Right lobe of liver (tissue), 6 donors: ENCODE data around the gene METRNL. TPM values are rescaled to one million over a fixed set of nuclear protein-coding genes. Genes with fewer than 3 reads are reported as not detected.
A peak's percentile ranks its signal among the peaks of the same experiment; 100 is the strongest.

Experiments
- ATAC-seq, 4 donors: fragments of 200-7000 bp; cut with Tn5 transposase; one replicate each; pipeline ENCODE4 v1.9.1; 2020; ENCODE audit warnings: mild to moderate bottlenecking in 4 of 4, moderate library complexity in 4 of 4
- DNase-seq, 3 donors: peaks; one replicate each; pipeline ENCODE4 v3.0.0-alpha.2; 2020
- H3K27ac ChIP-seq, 3 donors: fragments of 200-600 bp; one replicate each; pipeline ENCODE4 v1.8.0; 2022
- H3K27me3 ChIP-seq, 2 donors: fragments of 200-600 bp; one replicate each; pipeline ENCODE4 v1.8.0; 2022
- H3K36me3 ChIP-seq, 4 donors: fragments of 200-600 bp; sonication (generic) in 1 of 4; one replicate each; pipeline versions ENCODE4 v1.5.1 to v1.8.0; 2017 to 2022; ENCODE audit warnings: control low read depth in 1 of 4
- H3K4me1 ChIP-seq, 4 donors: fragments of 200-600 bp; sonication (generic) in 1 of 4; one replicate each; pipeline versions ENCODE4 v1.5.1 to v1.8.0; 2017 to 2022; ENCODE audit warnings: control low read depth in 1 of 4
- H3K4me3 ChIP-seq, 3 donors: fragments of 200-600 bp; one replicate each; pipeline ENCODE4 v1.8.0; 2022
- H3K9me3 ChIP-seq, 4 donors: fragments of 200-600 bp; sonication (generic) in 1 of 4; one replicate each; pipeline versions ENCODE4 v1.5.1 to v1.8.0; 2017 to 2022; ENCODE audit warnings: control low read depth in 1 of 4
- POLR2A ChIP-seq: fragments of 450-650 bp; IDR thresholded peaks from one replicate; pipeline ENCODE4 v1.6.1; 2017; ENCODE audit warnings: antibody characterized with exemption, mild to moderate bottlenecking
- WGBS: methylation state at CpG from one replicate; pipeline ENCODE4 v1.1.6; 2018; ENCODE audit warnings: low coverage, low lambda C conversion rate; ENCODE audit not compliant: insufficient coverage; ENCODE audit errors: missing lambda C conversion rate; 5-methylcytosine and 5-hydroxymethylcytosine counted together
- intact Hi-C, 2 donors: fragments of 100-400 bp; cut with DNase I; formaldehyde crosslinking; loops; one replicate each; pipeline versions ENCODE4 v1.11.2 to v1.14.1; 2022
- total RNA-seq, 6 experiments: library from RNA; depleted of rRNA in 2 of 6; stranded (reverse); fragments of >200 nt in 2 of 6; fragmentation: NEBNext Ultra II Directional in 3 of 6; extraction: Animal tissue kit (Norgen Biotek cat#: 25700) in 3 of 6; gene quantifications; one replicate each; pipeline versions ENCODE4 v1.1.0 to v1.2.4, GENCODE V29; 2016 to 2023
- TF ChIP-seq, protein P1 (sequence below), 4 donors: fragments of 200-600 bp in 3 of 4; fragments of 450-650 bp in 1 of 4; IDR thresholded peaks; one replicate each; pipeline versions ENCODE4 v1.5.1 to v1.8.0; 2016 to 2022; ENCODE audit warnings: antibody characterized with exemption in 4 of 4, mild to moderate bottlenecking in 2 of 4
- donor health status: DM: no; HTN: yes; CAD: no.
- donor health status: DM: no; HTN: no; CAD: no.
- donor health status: DM: no; HTN: no; CAD: no.
- donor health status: DM: no; HTN: yes; CAD: no.
- donor health status: DM: no; HTN: yes; CAD: no.

METRNL gene
- total RNA-seq, 6 experiments from 2014 or later, result 2.3 to 18.6 (median 5.9) TPM

- peak; percentile 18 to 43 (median 34) for ATAC-seq
- no peaks in the 10 kb centered on the region for H3K27me3 ChIP-seq
- H3K36me3 ChIP-seq, result no peaks in the 10 kb centered on the region
- WGBS, result 30% methylated on average over 3 of the region's 45 CpGs
- no peaks in the 10 kb centered on the region for H3K4me1 ChIP-seq
- H3K4me3 ChIP-seq, result no peak overlapping the region
- intact Hi-C loops, result no loop called here
- H3K27ac ChIP-seq, result no peak overlapping the region
- TF ChIP-seq, protein P1, sequence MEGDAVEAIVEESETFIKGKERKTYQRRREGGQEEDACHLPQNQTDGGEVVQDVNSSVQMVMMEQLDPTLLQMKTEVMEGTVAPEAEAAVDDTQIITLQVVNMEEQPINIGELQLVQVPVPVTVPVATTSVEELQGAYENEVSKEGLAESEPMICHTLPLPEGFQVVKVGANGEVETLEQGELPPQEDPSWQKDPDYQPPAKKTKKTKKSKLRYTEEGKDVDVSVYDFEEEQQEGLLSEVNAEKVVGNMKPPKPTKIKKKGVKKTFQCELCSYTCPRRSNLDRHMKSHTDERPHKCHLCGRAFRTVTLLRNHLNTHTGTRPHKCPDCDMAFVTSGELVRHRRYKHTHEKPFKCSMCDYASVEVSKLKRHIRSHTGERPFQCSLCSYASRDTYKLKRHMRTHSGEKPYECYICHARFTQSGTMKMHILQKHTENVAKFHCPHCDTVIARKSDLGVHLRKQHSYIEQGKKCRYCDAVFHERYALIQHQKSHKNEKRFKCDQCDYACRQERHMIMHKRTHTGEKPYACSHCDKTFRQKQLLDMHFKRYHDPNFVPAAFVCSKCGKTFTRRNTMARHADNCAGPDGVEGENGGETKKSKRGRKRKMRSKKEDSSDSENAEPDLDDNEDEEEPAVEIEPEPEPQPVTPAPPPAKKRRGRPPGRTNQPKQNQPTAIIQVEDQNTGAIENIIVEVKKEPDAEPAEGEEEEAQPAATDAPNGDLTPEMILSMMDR (IDR thresholded peaks at IDR 0.05), result no peak
- no peak for TF ChIP-seq POLR2A
- DNase-seq, result no peak
- no peaks in the 10 kb centered on the region for H3K9me3 ChIP-seq
Measured at GRCh38 chr17:83104577-83105505, 25.4 kb downstream of the METRNL start.

DNA sequence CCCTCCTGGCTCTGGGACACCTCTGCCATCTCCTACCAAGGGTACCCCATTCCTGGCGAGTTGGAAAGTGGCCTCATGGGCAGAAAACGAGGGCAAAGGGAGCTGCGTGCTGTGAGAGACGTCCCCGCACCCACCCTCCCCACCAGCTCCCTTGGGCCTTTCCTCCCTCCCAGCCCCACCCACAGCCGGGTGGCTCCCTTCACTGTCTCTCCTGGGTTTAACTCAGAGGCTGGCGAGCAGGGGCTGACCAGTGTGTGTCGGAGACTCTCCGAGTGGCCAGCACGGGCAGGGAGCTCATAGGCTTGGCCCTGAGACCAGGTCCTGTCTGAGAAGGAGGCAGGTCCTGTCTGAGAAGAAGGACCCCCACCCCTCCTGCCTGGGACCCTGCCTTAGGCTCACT is 26.1 kb downstream of the METRNL start:
- DNase-seq (no peak), ATAC-seq (no peak)
- intact Hi-C loops, result no loop called here

GRCh38 chr17:83106056-83106588 is 26.7 kb downstream of the METRNL start:
- intact Hi-C loops, result no loop called here
- ATAC-seq (no peak), DNase-seq (no peak)
- no peaks in the 10 kb centered on the region for H3K4me1 ChIP-seq
- H3K4me3 ChIP-seq, result no peak overlapping the region
- H3K9me3 ChIP-seq, result no peaks in the 10 kb centered on the region
- no peak overlapping the region for H3K27ac ChIP-seq
- 34% methylated on average over 4 of the region's 22 CpGs for WGBS
- TF ChIP-seq, protein P1 (IDR thresholded peaks at IDR 0.05), result no peak
- TF ChIP-seq POLR2A, result no peak
- H3K36me3 ChIP-seq, result no peaks in the 10 kb centered on the region
- no peaks in the 10 kb centered on the region for H3K27me3 ChIP-seq

More for the DNA sequence above, 26.1 kb downstream of the METRNL start:
- WGBS, result 57% methylated on average over 6 of the region's 10 CpGs
- Histone ChIP-seq H3K36me3 (no peaks in the 10 kb centered on the region), H3K9me3 (no peaks in the 10 kb centered on the region), H3K27me3 (no peaks in the 10 kb centered on the region), H3K4me1 (no peaks in the 10 kb centered on the region), H3K27ac (no peak overlapping the region), H3K4me3 (no peak overlapping the region)
- TF ChIP-seq, protein P1 (IDR thresholded peaks at IDR 0.05), result no peak
- TF ChIP-seq POLR2A, result no peak

DNA sequence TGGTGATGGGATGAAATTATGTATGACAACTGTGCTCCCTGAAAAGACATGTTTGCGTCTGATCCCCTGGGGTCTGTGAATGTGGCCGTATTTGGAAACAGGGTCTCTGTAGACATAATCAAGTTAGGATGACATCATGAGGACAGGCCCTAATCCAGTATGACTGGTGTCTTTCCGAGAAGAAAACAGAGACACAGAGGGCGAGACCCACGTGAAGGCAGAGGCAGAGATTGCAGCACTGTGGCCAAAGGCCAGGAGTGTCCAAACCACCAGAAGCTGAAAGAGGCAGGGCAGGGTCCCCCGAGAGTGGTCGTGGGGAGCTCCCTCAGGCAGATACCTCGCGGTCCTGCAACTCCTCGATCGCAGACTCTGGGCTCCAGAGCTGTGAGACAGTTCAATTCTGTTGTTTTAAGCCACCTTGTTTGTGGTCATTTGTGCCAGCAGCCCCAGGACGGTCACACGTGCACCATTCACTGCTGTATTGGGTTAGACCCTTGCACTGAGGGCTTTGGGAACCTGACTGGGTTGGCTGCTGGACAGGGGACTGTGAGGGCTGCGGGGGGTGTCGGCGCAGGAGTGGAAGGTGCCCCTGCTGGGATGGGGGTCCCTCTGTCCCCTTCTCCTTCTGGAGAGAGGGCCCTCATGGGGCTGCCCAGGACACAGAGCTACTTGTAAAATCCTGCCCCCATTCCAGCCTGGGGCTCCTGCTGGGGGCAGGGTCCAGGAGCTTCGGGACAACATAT is 27.7 kb downstream of the METRNL start:
- intact Hi-C loops, result no loop called here
- DNase-seq, result no peak
- Histone ChIP-seq H3K27ac (no peak overlapping the region), H3K4me3 (no peak overlapping the region), H3K9me3 (no peaks in the 10 kb centered on the region), H3K27me3 (no peaks in the 10 kb centered on the region), H3K4me1 (no peaks in the 10 kb centered on the region), H3K36me3 (no peaks in the 10 kb centered on the region)
- TF ChIP-seq, protein P1 (IDR thresholded peaks at IDR 0.05), result no peak
- no peak for TF ChIP-seq POLR2A
- 58% methylated on average over 4 of the region's 17 CpGs for WGBS
- no peak for ATAC-seq
